GM19452 (cell line): ENCODE measurements around the gene TTLL5.
"Not testable (repeated sequence)": the region's sequence is repeated elsewhere in the genome, so short reads cannot be mapped to it uniquely, and the experiment has no call there.

ENCODE experiments used
- ATAC-seq: cut with Tn5 transposase; IDR thresholded peaks from one replicate; pipeline ENCODE4 v1.9.1; 2021; ENCODE audit not compliant: unreplicated experiment

TTLL5 gene

GRCh38 chr14:75649773-75650172 lies 11.3 kb upstream of the TTLL5 start:
- no peak for ATAC-seq

- no peak for ATAC-seq
These were observed 10.6 kb upstream of the TTLL5 start for GRCh38 chr14:75650253-75651058.

GRCh38 chr14:75653563-75653962 lies 7.5 kb upstream of the TTLL5 start:
- no peak for ATAC-seq

- ATAC-seq: peak; percentile 63
These were observed 6.8 kb upstream of the TTLL5 start for GRCh38 chr14:75654127-75654732.

GRCh38 chr14:75655235-75655634 lies 5.8 kb upstream of the TTLL5 start:
- ATAC-seq: no peak

GRCh38 chr14:75657331-75657730 lies 3.7 kb upstream of the TTLL5 start:
- ATAC-seq: no peak

GRCh38 chr14:75658957-75659356 lies 2.1 kb upstream of the TTLL5 start:
- ATAC-seq: no peak

GRCh38 chr14:75660238-75660629 lies 812 bp upstream of the TTLL5 start:
- ATAC-seq: no peak

GRCh38 chr14:75661499-75661814 lies 411 bp downstream of the TTLL5 start:
- no peak for ATAC-seq

- ATAC-seq: no peak
These were observed 1.9 kb downstream of the TTLL5 start for GRCh38 chr14:75662966-75663365.

GRCh38 chr14:75667099-75667765 lies 6.2 kb downstream of the TTLL5 start:
- no peak for ATAC-seq

- no peak for ATAC-seq
These were observed 11.7 kb downstream of the TTLL5 start for GRCh38 chr14:75672605-75673192.

GRCh38 chr14:75673345-75674035 lies 12.4 kb downstream of the TTLL5 start:
- ATAC-seq: peak; percentile 55

GRCh38 chr14:75675265-75675960 lies 14.4 kb downstream of the TTLL5 start:
- no peak for ATAC-seq

- no peak for ATAC-seq
These were observed 24.9 kb downstream of the TTLL5 start for GRCh38 chr14:75685910-75686309.

- ATAC-seq: no peak
These were observed 28.0 kb downstream of the TTLL5 start for GRCh38 chr14:75689012-75689411.

- ATAC-seq: no peak
These were observed 29.0 kb downstream of the TTLL5 start for GRCh38 chr14:75690010-75690409.

- not testable (repeated sequence) for ATAC-seq
These were observed 34.0 kb downstream of the TTLL5 start for GRCh38 chr14:75695025-75695424.

GRCh38 chr14:75697386-75697785 lies 36.3 kb downstream of the TTLL5 start:
- no peak for ATAC-seq

GRCh38 chr14:75697918-75698317 lies 36.9 kb downstream of the TTLL5 start:
- no peak for ATAC-seq

- no peak for ATAC-seq
These were observed 38.3 kb downstream of the TTLL5 start for GRCh38 chr14:75699331-75699730.
